Effector CD4-positive, alpha-beta T cell (primary cell): Measurements from ENCODE around the gene ALPG.
"Not testable (repeated sequence)": the region's sequence is repeated elsewhere in the genome, so short reads cannot be mapped to it uniquely, and the experiment has no call there.

Source experiments
- DNase-seq: peaks from one replicate; pipeline ENCODE4 v3.0.0-alpha.2; 2020

The ALPG gene

DNA sequence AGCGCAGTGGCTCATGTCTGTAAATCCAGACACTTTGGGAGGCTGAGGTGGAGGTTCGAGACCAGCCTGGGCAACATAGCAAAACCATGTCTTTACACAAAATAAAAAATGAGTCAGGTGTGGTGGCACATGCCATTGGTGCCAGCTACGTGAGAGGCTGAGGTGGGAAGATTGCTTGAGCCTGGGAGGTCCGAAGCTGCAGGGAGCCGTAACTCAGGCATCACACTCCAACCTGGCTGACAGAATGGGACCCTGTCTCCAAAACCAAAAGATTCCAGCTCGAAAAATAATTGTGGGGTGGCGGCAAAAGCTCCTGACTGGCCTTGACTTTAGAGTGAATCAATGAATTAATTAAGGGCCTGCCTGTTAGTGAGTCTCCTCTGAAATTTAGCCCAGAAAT, 29.3 kb upstream of the ALPG start:
- DNase-seq, result no peak

DNA sequence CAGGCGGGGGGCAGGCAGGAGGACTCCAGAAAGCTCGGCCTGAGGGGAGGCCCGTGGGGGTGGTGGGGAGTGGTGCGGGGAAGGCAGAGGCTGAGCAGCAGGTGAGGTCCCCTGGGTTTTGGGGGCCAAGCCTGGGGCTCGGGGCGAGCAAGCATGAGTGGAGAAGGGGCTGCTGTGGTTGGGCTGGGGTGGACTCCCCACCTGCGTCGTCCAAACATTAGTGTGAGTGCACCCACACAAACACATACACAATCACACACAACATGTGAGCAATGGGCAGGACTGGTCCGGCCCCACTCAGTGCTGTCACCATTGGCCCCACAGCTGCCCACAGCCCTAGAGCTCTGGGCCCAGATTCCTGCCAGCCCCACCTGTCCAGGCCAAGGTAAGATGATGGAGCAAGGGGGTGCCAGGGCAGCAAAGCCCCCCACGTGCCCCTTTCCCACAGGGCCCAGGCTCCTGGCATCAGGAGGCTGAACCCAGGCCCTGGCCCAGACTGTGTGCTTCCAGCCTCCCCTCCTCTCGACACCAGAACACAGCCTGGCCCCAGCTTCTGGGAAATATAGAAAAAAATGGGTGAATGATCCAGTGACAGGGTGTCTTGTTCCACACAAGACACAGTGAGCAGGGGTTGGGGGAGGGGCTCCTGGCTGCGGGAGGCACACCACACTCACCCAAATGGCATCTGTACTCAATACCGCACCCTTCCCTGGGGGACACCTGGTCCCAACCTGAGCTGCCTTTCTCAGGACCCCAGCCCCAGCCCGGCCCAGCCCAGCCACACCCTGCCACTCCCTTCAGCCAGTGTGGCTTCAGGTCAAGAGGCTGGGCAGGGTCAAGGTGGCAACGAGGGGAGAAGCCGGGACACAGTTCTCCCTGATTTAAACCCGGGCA, 28.6 kb upstream of the ALPG start:
- DNase-seq, result no peak

DNA sequence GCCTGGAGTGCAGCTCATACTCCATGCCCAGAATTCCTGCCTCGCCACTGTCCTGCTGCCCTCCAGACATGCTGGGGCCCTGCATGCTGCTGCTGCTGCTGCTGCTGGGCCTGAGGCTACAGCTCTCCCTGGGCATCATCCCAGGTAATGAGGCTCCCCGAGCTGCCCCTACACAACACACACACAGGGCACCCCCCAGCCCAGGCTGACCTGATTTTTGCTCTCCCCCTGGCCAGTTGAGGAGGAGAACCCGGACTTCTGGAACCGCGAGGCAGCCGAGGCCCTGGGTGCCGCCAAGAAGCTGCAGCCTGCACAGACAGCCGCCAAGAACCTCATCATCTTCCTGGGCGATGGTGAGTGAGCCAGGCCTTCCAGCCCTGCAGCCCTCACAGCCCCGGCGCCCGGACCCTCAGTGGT, 27.9 kb upstream of the ALPG start, which contains the start of gene ALPP:
ALPP (plus strand) TSS at position 17 of the 417 bp plus-strand sequence; CDS start at position 69, 52 bp downstream.
- DNase-seq, result not testable (repeated sequence)

DNA sequence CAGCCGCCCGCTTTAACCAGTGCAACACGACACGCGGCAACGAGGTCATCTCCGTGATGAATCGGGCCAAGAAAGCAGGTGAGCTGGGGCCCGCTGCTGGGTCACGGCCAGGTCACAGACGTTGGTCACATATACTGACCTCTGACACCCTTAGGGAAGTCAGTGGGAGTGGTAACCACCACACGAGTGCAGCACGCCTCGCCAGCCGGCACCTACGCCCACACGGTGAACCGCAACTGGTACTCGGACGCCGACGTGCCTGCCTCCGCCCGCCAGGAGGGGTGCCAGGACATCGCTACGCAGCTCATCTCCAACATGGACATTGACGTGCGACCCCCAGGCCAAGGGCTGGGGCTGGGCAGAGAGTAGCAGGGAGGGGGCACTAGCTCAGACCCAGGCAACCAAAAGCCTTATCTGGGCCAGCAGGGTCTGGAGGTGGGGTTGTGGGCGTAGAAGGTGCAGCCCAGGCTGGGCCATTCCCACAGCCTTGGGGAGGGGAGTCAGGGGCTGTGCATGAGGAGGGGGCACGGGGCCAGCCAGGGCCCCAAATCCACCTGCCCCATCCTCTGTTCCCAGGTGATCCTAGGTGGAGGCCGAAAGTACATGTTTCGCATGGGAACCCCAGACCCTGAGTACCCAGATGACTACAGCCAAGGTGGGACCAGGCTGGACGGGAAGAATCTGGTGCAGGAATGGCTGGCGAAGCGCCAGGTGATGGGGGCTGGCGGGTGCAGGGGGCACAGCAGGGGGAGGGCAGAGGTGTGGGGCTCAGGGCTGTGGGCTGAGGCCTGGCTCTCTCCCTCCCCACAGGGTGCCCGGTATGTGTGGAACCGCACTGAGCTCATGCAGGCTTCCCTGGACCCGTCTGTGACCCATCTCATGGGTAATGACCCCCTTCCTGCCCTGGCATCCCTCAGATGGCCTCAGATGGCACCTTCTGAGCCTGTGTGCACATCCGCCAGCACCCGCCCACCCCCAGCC, 26.7 kb upstream of the ALPG start:
- not testable (repeated sequence) for DNase-seq

DNA sequence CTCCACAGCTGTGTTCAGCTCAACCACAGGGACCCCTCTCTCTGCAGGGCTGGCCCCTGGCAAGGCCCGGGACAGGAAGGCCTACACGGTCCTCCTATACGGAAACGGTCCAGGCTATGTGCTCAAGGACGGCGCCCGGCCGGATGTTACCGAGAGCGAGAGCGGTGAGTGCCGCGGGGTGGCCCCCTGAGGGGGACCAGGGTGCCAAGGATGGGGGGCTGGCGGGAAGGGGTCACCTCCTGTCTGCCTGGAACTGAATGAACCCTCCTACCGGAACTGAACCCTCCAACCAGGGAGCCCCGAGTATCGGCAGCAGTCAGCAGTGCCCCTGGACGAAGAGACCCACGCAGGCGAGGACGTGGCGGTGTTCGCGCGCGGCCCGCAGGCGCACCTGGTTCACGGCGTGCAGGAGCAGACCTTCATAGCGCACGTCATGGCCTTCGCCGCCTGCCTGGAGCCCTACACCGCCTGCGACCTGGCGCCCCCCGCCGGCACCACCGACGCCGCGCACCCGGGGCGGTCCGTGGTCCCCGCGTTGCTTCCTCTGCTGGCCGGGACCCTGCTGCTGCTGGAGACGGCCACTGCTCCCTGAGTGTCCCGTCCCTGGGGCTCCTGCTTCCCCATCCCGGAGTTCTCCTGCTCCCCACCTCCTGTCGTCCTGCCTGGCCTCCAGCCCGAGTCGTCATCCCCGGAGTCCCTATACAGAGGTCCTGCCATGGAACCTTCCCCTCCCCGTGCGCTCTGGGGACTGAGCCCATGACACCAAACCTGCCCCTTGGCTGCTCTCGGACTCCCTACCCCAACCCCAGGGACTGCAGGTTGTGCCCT, 25.2 kb upstream of the ALPG start:
- DNase-seq, result not testable (repeated sequence)

DNA sequence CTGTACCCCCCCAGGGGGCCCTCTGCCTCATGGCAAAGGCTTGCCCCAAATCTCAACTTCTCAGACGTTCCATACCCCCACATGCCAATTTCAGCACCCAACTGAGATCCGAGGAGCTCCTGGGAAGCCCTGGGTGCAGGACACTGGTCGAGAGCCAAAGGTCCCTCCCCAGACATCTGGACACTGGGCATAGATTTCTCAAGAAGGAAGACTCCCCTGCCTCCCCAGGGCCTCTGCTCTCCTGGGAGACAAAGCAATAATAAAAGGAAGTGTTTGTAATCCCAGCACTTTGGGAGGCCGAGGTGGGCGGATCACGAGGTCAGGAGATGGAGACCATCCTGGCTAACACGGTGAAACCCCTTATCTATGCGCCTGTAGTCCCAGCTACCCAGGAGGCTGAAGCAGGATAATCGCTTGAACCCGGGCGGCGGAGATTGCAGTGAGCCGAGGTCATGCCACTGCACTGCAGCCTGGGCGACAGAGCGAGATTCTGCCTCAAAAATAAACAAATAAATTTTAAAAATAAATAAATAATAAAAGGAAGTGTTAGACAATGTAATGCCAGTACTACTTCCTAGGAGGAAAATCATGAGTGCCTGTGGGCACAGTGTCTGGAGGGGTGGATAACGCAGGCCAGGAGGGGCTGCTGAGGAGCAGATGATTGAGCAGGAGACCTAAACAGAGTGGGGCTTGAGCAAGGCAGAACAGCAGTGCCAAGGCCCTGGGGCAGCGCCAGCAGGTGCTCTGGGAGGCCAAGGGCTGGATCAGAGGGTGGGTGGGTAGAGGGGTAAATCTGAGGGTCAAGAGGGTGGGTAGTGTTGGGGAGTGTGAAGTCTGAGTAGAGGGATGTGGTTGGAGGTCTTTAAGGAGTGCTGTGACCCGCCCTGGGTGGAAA, 24.1 kb upstream of the ALPG start:
- no peak for DNase-seq

DNA sequence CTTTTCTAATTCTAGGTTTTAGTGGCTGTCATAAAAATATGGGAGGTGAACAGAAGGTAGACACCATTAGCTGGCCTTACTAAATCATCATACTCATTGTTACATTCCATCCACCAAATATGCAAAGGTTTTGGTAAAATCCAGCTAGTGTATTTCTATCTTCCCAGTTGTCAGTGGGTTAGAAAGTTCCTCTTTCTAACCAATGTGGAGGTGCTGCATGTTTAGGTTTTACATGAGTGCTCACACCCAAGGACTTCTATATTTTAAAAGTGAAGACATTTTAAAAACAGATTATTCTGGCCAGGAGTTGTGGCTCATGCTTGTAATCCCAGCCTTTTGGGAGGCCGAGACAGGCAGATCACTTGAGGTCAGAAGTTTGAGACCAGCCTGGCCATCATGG, 22.2 kb upstream of the ALPG start:
- no peak for DNase-seq

DNA sequence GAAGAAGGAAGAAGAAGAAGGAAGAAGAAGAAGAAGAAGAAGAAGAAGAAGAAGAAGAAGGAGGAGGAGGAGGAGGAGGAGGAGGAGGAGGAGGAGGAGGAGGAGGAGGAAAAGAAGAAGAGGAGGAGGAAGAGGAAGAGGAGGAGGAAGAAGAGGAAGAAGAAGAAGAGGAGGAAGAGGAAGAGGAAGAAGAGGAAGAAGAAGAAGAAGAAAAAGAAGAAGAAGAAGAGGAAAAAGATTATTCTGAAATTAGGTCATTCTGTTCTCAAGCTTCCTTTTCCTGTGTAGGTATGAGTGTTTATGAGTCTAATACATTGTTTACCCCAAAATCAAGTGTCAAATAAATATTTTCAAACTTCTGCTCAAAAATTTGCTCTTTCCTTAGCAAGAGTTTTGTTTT, 21.6 kb upstream of the ALPG start:
- DNase-seq, result not testable (repeated sequence)

DNA sequence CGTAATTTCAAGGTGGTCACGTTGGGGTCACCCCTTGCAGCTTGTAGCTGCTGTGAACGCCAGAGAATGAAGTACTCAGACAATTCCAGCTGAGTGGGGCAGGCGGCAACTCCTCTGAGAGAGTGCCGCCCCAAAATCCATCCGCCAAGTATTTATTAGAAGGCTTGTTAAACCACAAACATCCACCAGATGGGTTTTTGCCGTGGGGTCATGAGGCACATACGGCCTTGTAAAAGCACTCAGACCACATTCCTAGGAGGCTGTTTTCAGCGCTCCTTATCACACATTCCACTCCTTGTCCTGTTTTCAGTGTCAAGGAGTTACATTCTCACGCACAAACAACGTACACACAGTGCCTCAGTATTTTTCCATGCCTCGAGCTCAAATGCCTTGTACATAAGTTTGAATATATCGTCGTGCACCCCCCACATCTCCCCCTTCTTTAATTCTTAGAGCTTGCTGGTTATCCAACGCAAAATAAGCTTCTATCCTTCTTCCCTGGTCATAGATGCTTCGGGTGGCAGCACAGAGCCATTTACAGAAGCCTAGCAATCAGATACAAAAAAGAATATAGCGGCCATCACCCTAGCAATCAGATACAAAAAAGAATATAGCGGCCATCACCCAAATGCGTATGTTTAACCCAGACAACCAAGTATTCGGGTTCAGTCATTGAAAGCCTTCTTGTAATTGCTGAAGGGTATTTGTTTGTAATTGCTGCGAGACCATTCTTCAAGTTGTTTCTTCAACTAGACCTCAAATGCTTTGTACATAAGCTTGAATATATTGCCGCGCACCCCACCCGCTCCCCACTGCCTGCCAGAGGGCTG, 20.8 kb upstream of the ALPG start:
- no peak for DNase-seq

DNA sequence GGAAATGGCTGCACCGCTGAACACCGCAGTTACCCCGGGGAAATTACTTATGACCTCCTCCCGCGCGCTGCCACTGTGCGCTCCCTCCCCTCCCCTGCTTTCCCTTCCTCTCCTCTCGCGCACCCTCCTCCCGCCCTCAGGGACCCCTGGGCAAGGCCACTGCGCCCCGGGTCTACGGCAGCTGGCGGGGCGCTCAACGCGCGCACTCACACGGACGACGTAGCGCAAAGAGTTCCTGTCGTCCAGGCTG, 20.2 kb upstream of the ALPG start:
- DNase-seq, result no peak

DNA sequence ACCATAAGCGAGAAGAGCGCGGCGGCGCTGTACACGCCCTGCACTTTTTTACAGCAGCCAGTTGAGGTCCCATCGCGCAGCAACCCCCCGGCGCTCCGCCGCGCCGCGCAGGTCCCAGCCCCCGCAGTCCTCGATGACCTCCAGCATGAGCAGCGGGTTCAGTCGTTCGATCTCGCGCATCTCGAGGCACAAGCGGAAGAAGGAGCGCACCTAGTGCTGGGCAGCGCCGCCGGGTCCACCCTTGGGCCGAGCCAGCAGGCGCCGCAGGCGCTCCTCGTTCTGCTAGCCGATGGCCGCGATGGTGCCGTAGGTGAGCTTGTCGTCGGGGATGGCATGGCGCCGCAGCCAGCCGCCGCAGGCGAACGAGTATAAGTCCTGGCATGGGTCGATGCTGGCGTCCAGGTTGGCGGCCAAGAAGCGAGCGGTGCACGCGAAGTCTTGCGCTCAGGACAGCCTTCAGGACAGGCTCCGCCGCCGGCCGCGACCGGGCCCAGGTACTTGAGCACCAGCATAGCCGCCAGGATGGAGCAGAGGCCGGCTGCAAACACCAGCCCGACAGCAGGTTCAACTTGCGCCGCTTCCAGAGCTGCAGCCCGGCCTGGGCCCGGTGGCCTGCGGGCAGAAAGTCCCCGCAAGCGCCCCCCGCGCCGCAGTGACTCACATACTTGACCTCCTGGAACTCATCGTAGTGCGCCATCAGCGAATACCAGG, 19.7 kb upstream of the ALPG start:
- no peak for DNase-seq

DNA sequence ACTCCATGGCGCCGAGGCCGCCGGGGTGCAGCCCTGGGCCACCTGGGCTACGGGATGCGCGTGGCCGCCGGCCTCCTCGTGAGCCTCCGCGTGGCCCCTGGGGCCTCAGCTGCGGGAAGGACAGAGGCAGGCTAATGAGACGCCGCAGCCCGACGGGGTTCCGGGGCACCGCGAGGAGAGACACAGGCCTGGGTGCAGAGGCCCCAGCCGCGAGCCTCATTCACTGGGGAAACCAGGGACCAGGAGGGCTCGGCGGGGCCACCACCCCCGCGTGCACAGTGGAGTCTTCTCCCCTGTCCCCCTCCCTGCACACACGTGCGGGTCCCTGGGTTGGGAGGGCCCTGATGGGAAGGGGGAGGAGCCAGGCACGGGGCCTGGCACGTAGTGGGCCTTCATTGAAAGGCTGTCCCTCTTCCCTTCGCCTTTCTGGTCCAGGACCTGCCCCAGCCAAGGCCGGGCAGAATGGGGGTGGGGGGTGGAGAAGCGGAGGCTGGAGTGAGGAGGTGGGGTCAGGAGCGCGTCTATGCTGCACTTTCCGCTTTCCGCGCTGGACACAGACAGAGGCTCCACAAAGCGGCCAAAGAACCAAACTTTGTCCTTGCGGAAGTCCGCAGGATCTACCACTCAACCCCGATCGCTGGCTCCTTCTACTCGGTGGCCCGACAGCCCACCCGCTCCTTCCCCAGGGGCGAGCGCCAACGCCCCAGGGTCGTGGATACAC, 19.0 kb upstream of the ALPG start:
- DNase-seq, result no peak

DNA sequence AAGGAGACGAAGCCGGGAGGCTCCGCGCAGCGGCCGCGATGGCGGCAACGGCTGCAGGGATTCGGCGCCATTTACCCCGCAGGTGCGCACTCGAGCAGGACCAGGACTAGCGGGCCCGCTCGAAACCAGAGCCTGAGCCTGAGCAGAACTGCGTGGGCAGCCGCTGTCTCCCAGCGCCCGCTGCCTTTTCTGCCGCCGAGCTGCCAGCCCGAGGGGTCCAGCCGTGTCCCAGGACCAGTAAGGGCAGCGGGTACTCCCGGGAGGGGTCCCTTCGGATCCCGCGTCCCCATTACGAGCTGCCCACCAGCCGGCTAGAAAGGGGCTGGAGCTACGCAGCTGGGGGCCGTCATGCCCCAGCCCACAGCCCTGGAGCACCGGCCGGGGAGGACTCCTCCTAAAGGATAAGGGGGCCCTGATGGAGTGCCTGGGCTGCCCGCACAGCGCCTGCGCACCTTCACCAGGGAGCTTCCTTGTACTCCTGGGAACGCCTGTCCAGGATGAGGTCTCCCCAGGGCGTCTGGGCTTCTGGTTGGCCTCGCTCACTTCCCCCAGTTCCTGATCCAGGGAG, 18.2 kb upstream of the ALPG start:
- DNase-seq, result no peak

DNA sequence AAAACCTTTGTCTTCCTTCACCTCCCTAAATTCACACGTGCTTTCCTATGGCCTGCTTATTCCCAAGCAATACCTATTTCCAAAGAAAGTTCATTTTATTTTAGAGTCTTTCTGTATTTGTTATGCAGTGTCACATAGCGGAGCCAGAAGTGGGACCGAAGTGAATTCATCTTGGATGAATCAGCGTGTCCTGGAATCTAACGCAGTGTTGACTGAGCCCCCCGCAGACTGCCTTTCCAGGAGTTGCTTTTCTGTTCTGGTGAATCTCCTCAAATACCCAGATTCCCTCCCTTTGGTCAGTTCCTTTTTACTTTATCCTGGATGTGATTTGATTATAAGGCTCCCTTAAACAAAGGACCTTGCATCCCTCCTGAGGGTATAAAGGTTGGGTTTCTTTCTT, 17.3 kb upstream of the ALPG start:
- no peak for DNase-seq

DNA sequence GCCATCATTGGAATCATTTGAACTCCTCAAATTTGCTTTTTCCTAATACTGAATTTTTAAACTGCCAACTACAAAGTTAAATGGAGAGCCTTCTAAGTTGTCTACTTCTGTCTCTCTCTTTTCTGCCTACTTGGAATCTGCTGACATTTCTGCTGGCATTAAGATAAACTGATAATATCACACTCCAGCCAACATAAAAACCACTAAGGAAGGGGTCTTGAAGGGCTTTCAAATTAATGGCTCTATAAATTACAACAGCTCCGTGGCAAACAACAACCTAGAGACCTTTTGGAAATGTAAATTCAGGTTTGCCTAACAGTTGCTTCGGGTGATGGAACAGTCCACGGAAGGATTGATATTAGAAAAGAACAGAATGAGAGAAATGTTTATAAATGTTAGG, 16.0 kb upstream of the ALPG start:
- no peak for DNase-seq

DNA sequence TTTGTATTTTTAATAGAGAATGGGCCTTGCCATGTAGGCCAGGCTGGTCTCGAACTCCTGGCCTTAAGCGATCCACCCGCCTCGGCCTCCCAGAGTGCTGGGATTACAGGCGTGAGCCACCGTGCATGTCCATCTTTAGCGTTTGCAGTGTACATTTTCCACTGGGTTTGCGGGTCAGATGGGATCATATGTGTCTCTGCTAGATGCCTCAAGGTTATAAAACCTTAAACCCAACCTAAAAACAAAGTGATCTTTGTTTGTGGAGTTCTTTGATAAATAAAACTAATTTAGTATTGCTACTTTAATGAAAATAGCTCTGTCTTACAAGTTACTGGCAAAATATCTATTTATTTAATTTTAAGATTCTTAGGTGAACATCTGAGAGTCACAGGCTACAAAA, 13.1 kb upstream of the ALPG start:
- no peak for DNase-seq

DNA sequence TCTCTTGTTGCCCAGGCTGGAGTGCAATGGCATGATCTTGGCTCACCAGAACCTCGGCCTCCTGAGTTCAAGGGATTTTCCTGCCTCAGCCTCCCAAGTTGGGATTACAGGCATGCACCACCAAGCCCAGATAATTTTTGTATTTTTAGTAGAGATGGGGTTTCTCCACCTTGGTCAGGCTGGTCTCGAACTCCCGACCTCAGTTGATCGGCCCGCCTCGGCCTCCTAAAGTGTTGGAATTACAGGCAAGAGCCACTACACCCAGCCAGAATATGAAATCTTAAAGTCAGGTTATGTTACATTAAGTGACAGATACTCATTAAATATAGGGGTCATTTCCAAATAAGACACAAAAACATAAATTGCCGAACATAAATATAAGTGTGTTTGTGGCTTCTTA, 12.2 kb upstream of the ALPG start:
- DNase-seq, result not testable (repeated sequence)

DNA sequence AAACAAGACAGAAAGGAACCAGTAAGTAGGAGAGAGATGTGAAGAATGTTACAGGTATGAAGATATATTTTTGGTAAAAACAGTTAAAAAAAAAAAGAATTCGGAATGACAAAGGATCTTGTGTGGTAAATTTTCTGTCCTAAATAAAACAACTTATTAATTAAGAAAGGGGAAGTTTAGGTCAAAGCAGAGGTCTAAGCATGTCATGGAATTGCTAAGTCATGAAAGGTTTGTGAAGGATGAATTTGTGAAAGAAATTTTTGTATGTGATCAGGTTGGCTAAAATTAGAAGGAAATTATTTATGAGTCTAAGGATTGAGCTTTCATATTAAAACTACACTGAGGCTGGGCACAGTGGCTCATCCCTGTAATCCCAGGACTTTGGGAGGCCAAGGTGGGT, 11.1 kb upstream of the ALPG start:
- no peak for DNase-seq

DNA sequence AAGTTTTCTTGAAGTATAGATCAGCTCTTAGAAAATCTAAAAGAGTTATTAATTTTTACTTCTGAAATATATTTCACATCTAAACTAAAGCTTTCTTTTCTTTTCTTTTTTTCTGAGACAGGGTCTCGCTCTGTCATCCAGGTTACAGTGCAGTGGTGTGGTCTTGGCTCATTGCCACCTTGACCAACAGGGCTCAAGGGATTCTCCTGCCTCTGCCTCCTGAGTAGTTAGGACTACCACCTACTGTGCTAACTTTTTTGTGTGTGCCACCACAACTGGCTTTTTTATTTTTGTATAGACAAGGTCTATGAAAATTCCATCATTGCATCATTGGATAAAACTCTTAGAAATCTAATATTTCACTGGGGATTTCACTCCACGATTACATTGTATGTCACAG, 10.0 kb upstream of the ALPG start:
- no peak for DNase-seq
